Posterior cingulate gyrus (tissue), 11 donors: Measurements from ENCODE around the gene KHNYN.

ENCODE experiments used
- DNase-seq, 10 donors: peaks; one replicate each; pipeline versions ENCODE4 v3.0.0 to v3.0.0-alpha.2; 2020 to 2021; ENCODE audit warnings: mixed read lengths in 3 of 10
- intact Hi-C: fragments of 100-400 bp; cut with DNase I; formaldehyde crosslinking; loops from one replicate; pipeline ENCODE4 v1.15.1; 2023

KHNYN gene

GRCh38 chr14:24399999-24400718 is 29.6 kb upstream of the KHNYN start:
- intact Hi-C loops: no loop called here
- DNase-seq: no peak

DNA sequence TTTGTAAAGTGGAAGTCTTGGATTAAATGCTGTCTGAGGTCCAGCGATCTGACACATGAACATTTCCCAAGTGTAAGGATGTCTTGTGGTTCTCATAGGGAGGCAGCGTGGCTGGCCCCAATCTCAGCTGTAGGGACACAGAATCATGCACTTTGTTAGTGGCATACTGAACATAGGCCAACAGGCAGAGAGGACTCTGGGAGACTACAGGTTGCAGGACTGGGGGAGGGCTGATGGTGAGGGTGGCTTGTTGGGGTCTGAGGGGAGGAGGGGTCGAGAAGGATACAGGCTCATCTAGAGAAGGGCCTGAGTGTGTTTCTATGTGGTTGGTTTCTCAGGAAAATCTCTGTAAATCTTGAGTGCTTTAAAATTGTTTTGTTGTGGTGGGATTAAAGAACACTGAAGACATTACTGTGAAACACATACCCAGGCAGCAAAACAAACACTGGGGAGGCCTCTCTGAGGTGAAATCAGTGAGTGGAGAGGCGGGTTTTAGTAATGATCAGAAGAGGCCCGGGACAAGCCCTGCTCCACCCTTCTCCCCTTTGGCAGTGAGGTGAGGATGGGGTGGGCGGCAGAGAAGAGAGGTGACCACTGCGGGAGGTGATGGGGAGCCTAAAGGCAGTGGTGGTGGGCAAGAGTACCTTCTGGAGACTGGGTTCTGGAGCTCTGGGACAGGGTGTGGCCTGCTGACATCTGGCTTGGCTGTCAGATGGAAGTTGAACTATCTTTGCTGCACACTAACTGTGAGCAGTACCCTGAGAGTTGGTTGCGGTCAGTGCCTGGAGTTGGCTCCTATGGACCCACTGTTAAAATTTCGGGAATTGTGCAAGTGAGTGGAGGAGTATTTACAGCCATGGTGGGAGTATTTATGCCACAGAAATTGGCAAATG is 27.7 kb upstream of the KHNYN start:
- intact Hi-C loops: no loop called here
- DNase-seq: no peak

- no peak for DNase-seq
- intact Hi-C loops: no loop called here
Measured at GRCh38 chr14:24403294-24403998, 26.3 kb upstream of the KHNYN start.

DNA sequence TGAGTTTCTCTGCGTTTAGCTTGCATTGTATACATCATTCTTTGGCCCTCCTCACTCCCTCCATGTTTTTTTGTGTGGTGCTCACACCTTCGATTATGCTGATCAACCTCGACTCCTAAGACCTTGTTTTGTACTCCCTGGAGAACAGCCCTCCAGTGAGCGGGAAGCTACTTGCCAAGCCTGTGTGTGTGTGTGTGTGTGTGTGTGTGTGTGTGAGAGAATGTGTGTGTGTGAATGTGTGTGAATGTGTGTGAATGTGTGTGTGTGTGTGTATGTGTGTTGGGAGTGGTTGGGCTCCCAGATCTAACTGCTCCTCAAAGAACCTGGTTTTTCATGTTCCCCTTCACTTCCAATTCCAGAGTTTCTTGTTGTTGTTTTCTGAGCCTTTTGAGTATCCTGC is 24.9 kb upstream of the KHNYN start:
- intact Hi-C loops: no loop called here
- no peak for DNase-seq

DNA sequence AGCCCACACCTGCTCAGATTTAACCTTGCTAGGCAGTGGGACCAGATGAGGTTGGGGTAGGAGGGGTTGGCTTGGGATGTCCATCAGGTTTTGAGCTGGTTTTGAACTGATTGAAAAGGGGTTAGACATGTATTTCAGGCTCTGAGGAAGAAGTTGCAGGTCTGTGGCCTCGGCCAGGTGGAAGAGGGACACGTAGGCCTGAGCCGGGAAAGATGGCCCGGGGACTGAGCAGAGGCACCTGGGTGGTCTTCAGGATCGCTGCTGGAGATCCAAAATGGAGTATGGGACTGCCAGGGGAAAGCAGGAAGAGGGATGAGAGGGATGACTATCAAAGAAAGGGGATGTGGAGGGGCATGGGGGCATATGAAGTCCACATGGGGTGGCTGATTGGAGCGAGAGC is 23.3 kb upstream of the KHNYN start:
- no peak for DNase-seq
- intact Hi-C loops: no loop called here

DNA sequence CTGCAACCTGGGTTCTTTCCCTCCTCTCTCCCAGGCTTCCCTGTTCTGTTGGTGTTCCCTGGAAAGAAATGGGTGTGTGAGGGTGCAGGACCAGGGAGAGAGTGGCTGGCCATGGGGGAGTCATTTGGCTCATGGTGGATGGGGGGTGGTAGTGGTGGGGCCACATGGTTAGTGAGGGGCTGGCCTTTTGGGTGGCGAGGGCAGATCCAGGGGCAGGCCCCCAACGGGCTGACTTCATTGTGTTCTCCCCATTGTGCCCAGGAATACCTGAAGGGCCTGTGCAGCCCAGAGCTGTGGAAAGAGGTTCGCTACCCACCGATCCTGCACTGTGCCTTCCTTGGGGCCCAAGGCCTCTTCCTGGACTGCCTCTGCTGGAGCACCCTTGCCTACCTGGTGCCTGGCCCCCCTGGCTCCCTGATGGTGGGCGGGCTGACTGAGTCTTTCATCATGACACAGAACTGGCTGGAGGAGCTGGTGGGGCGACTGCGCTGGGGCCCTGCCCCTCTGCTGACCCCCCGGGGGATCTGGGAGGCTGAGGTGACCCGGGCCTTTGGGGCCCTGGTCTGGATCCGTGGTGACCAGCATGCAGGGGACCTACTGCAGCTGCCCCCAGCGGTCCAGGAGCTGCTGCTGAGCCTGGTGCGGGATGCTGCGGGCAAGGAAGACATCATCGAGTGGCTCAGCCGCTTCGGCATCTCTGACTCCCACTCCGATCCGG is 22.0 kb upstream of the KHNYN start:
- intact Hi-C loops: no loop called here
- peak in 1 of 10 donors; percentile 75 for DNase-seq

DNA sequence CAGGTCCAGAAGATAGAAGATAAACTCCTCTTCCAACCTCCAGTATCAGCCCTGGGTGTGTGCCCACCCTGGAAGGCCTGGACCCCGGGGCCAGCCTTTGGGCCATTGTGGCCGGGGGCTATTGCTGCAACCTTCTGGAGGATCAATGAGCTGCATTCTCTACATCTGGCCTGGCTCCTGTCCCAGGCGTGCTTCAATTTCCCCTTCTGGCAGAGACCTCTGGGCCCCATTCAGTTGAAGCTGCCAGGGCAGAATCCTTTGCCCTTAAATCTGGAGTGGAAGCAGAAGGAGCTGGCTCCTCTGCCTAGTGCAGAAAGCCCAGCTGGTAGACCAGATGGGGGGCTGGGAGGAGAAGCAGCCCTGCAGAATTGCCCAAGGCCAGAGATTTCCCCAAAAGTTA is 21.0 kb upstream of the KHNYN start:
- intact Hi-C loops: no loop called here
- peak in 1 of 10 donors; percentile 74 for DNase-seq

GRCh38 chr14:24409192-24409591 is 20.6 kb upstream of the KHNYN start:
- peak in 1 of 10 donors; percentile 72 for DNase-seq
- intact Hi-C loops: no loop called here

DNA sequence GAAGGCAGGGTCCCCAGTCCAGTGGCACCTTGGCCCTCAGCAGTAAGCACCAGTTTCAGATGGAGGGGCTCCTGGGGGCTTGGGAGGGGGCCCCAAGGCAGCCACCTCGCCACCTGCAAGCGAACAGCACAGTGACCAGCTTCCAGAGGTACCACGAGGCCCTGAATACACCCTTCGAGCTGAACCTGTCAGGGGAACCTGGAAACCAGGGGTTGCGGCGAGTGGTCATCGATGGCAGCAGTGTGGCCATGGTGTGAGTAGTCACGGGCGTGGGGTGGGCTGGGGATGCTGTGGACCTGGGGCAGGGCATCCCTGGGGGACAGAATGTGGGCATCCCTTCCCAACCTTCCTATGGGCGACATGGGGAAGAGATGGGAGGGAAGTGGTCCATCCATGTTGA is 19.8 kb upstream of the KHNYN start:
- intact Hi-C loops: no loop called here
- peak in 1 of 10 donors; percentile 70 for DNase-seq

DNA sequence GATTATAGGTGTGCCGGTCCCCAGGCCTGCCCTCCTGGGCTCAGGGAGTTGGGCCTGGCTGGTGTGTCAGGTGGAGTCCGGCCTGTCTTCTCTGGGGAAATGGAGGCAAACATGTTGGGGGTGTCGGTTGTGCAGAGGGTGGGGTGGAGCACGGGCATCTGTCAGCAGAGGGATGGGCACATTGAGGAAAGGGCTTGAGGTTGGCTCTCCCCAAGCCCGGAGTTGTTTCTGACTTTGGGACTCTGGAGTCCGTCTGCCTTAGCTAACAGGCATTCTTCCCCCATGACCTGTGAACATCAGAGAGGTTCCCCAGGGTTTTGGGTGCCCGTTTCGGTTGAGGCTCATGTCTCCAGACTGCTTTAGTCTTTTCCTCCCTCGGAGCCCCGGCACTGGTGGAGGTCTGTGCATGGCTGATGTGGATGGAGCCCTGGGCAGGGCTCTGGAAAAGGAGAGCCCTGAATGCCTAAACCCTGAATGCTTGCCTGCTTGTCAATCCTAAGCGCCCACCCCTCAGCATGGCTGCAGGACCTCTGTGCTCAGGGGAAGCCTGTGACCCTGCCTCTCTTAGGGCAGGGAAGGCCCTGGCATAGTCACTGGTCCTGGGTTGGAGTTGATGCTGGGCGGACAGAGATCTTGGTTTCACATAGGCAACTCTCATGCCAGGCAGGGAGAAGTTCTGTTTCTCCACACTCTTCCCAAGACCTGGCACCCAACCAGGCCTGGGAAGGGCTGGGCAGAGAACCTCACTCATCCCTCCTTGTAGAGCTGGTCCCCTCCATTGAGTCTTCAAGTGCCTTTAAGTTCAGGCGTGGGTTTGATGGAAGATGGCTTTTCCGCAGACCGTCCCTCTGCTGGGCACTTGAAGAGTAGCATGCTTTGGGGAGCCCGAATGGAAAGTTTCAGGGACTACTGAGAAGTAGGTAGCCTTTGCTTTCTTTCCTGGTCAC is 18.0 kb upstream of the KHNYN start:
- intact Hi-C loops: no loop called here
- no peak for DNase-seq

- intact Hi-C loops: no loop called here
- no peak for DNase-seq
Measured at GRCh38 chr14:24414077-24414476, 15.7 kb upstream of the KHNYN start.

DNA sequence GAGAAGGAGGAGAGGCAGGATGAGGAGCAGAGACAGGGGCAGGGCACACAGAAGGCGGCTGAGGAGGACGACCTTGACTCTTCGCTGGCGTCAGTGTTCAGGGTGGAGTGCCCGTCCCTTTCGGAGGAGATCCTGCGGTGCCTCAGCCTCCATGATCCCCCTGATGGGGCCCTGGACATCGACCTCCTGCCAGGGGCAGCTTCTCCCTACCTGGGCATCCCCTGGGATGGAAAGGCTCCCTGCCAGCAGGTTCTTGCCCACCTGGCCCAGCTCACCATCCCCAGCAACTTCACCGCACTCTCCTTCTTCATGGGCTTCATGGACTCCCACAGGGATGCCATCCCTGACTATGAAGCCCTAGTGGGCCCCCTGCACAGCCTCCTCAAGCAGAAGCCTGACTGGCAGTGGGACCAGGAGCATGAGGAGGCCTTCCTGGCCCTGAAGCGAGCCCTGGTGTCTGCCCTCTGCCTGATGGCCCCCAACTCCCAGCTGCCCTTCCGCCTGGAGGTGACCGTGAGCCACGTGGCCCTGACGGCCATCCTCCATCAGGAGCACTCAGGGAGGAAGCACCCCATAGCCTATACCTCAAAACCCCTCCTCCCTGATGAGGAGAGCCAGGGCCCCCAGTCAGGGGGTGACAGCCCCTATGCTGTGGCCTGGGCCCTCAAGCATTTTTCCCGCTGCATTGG is 14.9 kb upstream of the KHNYN start:
- DNase-seq: peak in 1 of 10 donors; percentile 52
- intact Hi-C loops: no loop called here

DNA sequence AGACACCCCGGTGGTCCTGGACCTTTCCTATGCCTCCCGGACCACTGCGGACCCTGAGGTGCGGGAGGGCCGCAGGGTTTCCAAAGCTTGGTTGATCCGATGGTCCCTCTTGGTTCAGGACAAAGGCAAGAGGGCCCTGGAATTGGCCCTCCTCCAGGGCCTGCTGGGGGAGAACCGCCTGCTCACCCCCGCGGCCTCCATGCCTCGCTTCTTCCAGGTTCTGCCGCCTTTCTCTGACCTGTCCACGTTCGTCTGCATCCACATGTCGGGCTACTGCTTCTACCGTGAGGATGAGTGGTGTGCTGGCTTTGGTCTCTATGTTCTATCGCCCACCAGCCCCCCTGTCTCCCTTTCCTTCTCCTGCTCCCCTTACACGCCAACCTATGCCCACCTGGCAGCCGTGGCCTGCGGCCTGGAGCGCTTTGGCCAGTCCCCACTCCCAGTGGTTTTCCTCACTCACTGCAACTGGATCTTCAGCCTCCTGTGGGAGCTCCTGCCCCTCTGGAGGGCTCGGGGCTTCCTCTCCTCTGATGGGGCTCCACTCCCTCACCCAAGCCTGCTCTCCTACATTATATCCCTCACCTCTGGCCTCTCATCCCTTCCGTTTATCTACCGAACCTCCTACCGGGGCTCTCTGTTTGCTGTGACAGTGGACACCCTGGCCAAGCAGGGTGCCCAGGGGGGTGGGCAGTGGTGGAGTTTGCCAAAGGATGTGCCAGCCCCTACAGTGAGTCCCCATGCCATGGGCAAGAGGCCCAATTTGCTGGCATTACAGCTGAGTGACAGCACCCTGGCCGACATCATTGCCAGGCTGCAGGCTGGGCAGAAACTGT is 14.1 kb upstream of the KHNYN start:
- intact Hi-C loops: no loop called here
- peak in 1 of 10 donors; percentile 54 for DNase-seq

DNA sequence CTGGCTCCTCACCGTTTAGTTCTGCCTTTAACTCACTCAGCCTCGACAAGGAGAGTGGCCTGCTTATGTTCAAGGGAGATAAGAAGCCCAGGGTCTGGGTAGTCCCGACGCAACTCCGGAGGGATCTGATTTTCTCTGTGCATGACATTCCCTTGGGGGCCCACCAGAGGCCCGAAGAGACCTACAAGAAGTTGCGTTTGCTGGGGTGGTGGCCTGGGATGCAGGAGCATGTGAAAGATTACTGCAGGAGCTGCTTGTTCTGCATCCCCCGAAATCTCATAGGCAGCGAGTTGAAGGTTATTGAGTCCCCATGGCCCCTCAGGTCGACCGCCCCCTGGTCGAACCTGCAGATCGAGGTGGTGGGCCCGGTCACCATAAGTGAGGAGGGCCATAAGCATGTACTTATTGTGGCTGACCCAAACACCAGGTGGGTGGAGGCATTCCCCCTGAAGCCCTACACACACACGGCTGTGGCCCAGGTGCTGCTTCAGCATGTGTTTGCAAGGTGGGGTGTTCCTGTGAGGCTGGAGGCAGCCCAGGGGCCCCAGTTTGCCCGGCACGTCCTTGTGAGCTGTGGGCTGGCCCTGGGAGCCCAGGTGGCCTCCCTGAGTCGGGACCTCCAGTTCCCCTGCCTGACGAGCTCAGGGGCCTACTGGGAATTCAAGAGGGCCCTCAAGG is 13.4 kb upstream of the KHNYN start:
- intact Hi-C loops: no loop called here
- DNase-seq: no peak

- intact Hi-C loops: no loop called here
- no peak for DNase-seq
Measured at GRCh38 chr14:24416932-24417619, 12.7 kb upstream of the KHNYN start.

DNA sequence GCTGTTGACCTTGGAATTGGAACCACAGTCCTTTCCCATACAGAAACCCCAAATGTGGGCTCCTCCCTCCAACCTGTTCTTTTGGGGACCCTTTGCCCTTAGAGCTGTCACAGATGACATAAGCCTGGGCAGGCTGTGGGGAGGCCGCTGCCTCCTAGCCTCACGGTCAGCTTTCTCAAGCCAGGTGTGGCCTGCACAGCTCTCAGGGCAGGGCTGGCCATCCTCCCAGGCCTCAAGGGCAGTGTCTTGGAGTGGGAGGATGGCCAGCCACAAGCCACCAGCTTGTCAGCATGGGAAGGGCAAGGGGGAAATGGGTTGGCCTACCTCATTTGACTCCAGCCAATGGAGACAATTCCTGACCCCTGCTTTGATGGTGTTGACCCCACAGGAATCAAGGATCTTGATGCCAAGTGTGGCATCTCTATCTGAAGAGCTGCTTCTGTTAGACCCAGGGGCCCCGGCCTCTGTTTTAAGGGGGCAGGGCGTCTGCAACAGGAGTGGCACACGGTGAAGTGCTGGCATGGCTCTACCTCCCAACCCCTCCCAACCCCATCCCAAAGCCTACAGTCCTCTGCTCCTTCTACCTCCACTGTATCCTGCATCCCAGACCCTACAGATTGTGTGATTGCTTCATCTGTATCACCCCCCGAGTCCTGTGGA is 11.8 kb upstream of the KHNYN start:
- intact Hi-C loops: no loop called here

More for the DNA sequence above, 11.8 kb upstream of the KHNYN start:
- no peak for DNase-seq
